HepG2 (cell line): ENCODE data around the gene GFRAL. TPM values are rescaled to one million over a fixed set of nuclear protein-coding genes. Genes with fewer than 3 reads are reported as not detected.

ENCODE experiments used
- ATAC-seq: fragments of 200-7000 bp; cut with Tn5 transposase; 3 replicates; pipeline ENCODE4 v1.9.1; 2020; ENCODE audit warnings: mild to moderate bottlenecking, moderate library complexity
- BruUV-seq: library from RNA; stranded (reverse); fragments of 400-500 nt; replicated peaks from 2 replicates; lab custom pipeline; 2021; lab: Mats Ljungman, UMichigan
- CTCF ChIA-PET: fragments of 300-600 bp; formaldehyde crosslinking; extraction: SDS; loops from one replicate; lab custom pipeline; 2021; ENCODE audit warnings: low total read pairs, inconsistent platforms, low intra/inter-chr PET ratio; lab: Yijun Ruan, JAX
- POLR2A ChIA-PET: fragments of 350-600 bp; sonication (Branson Sonifier 250); formaldehyde crosslinking; loops from one replicate; lab custom pipeline; 2020; ENCODE audit warnings: antibody characterized with exemption, inconsistent platforms; lab: Yijun Ruan, JAX
- DNase-seq: peaks from one replicate; pipeline ENCODE4 v3.0.0-alpha.2; 2015; ENCODE audit warnings: low spot score
- FAIRE-seq: peaks from 3 replicates; lab custom pipeline; 2011; peaks lifted over from hg19 to GRCh38; lab: Jason Lieb, UNC
- H2AFZ ChIP-seq: one replicate; pipeline ENCODE4 v1.6.1; 2011; ENCODE audit warnings: low read length, inconsistent platforms
- H3K27ac ChIP-seq: fragments of 300-600 bp; 3 replicates; pipeline ENCODE4 v1.8.0; 2011; ENCODE audit warnings: mixed run types, mild to moderate bottlenecking, mixed read lengths, low read length, inconsistent platforms; ENCODE audit not compliant: insufficient read depth; ENCODE audit errors: extremely low read length
- H3K27me3 ChIP-seq, 2 experiments: fragments of 200-600 bp in 1 of 2; 2 replicates in 1 of 2; 3 replicates in 1 of 2; pipeline versions ENCODE4 v1.6.0 to v1.8.0; 2011; ENCODE audit warnings: low read length in 2 of 2, mild to moderate bottlenecking in 2 of 2, moderate library complexity in 2 of 2, inconsistent platforms in 1 of 2; ENCODE audit not compliant: insufficient read depth in 2 of 2, control insufficient read depth in 1 of 2
- H3K36me3 ChIP-seq, 2 experiments: fragments of 200-600 bp in 1 of 2; replicated peaks in 1 of 2; 2 replicates in 1 of 2; 3 replicates in 1 of 2; pipeline versions ENCODE4 v1.5.1 to v1.8.0; 2011; ENCODE audit warnings: low read length in 2 of 2, inconsistent platforms in 1 of 2; ENCODE audit not compliant: insufficient read depth in 2 of 2, control insufficient read depth in 1 of 2
- H3K4me1 ChIP-seq: 2 replicates; pipeline ENCODE4 v1.5.1; 2012; ENCODE audit warnings: low read length, inconsistent platforms; ENCODE audit not compliant: insufficient read depth
- H3K4me2 ChIP-seq: 2 replicates; pipeline ENCODE4 v1.6.0; 2011; ENCODE audit warnings: low read depth, low read length, inconsistent platforms
- H3K4me3 ChIP-seq, 3 experiments: fragments of 200-600 bp in 1 of 3; sonication (generic), shearing (Covaris generic) in 1 of 3; replicated peaks in 1 of 3; 2 replicates each; pipeline ENCODE4 v1.5.1; 2011 to 2016; ENCODE audit warnings: low read length in 3 of 3, inconsistent platforms in 2 of 3, low read depth in 2 of 3, mild to moderate bottlenecking in 2 of 3, control low read depth in 1 of 3, mixed read lengths in 1 of 3; ENCODE audit not compliant: insufficient read depth in 1 of 3
- H3K79me2 ChIP-seq: one replicate; pipeline ENCODE4 v1.6.1; 2011; ENCODE audit warnings: low read length, inconsistent platforms; ENCODE audit not compliant: insufficient read depth
- H3K9ac ChIP-seq: 2 replicates; pipeline ENCODE4 v1.6.0; 2011; ENCODE audit warnings: mild to moderate bottlenecking, low read depth, low read length, inconsistent platforms; ENCODE audit not compliant: insufficient read depth
- H3K9me3 ChIP-seq: 2 replicates; pipeline ENCODE4 v1.5.1; 2012; ENCODE audit warnings: mild to moderate bottlenecking, low read length
- H4K20me1 ChIP-seq: 2 replicates; pipeline ENCODE4 v1.6.0; 2011; ENCODE audit warnings: inconsistent platforms, mild to moderate bottlenecking, low read length, moderate library complexity; ENCODE audit not compliant: insufficient read depth
- DNMT3B ChIP-seq: conservative IDR thresholded peaks from 2 replicates; pipeline ENCODE4 v1.6.1; 2016; ENCODE audit warnings: missing biosample characterization, control low read depth
- JDP2 ChIP-seq: sonication (generic); formaldehyde crosslinking; IDR thresholded peaks from 2 replicates; pipeline ENCODE4 v1.8.1; 2022; ENCODE audit warnings: missing genetic modification reagents, borderline replicate concordance
- NR2F6 ChIP-seq, 2 experiments: IDR thresholded peaks; 2 replicates each; pipeline ENCODE4 v1.6.1; 2016; ENCODE audit warnings: antibody characterized with exemption in 1 of 2, mild to moderate bottlenecking in 1 of 2
- SMARCE1 ChIP-seq: fragments of 450-650 bp; IDR thresholded peaks from 2 replicates; pipeline ENCODE4 v1.6.1; 2017; ENCODE audit warnings: borderline replicate concordance
- ZNF274 ChIP-seq: sonication (generic); formaldehyde crosslinking; IDR thresholded peaks from 2 replicates; pipeline ENCODE4 v1.5.1; 2020; ENCODE audit warnings: mild to moderate bottlenecking, missing genetic modification reagents
- ZNF570 ChIP-seq: sonication (generic); formaldehyde crosslinking; IDR thresholded peaks from 2 replicates; pipeline ENCODE4 v1.4.0; 2020; ENCODE audit warnings: mild to moderate bottlenecking, missing genetic modification reagents, borderline replicate concordance
- ZNF703 ChIP-seq: sonication (generic); formaldehyde crosslinking; IDR thresholded peaks from 2 replicates; pipeline ENCODE4 v1.5.1; 2020; ENCODE audit warnings: missing genetic modification reagents, mild to moderate bottlenecking, moderate library complexity, borderline replicate concordance
- ZNF878 ChIP-seq: sonication (generic); formaldehyde crosslinking; IDR thresholded peaks from 2 replicates; pipeline ENCODE4 v1.8.1; 2023; ENCODE audit warnings: mild to moderate bottlenecking, missing genetic modification reagents, moderate library complexity
- WGBS: methylation state at CpG from one replicate; pipeline ENCODE4 v1.1.6; 2017; ENCODE audit warnings: low lambda C conversion rate; 5-methylcytosine and 5-hydroxymethylcytosine counted together
- in situ Hi-C: cut with HindIII; loops from 2 replicates; pipeline ENCODE4 v1.10.0; 2017; ENCODE audit warnings: low pct_unique_long_range_greater_than_20kb; ENCODE audit not compliant: extremely low pct_ligation_motif_present
- intact Hi-C: fragments of 100-400 bp; cut with micrococcal nuclease; formaldehyde crosslinking; loops from one replicate; pipeline ENCODE4 v1.10.0; 2022; ENCODE audit not compliant: unreplicated experiment
- polyA plus RNA-seq, 8 experiments: library from polyadenylated mRNA; depleted of rRNA in 3 of 8; stranded (reverse) in 7 of 8; unstranded in 1 of 8; fragments of >200 nt; fragmentation: Illumina TruSeq in 4 of 8; extraction: Trizol in 4 of 8; gene quantifications; 2 replicates each; pipeline versions ENCODE4 v1.2.1 to v1.2.3, GENCODE V29; 2011 to 2016; ENCODE audit warnings: low read depth in 4 of 8, missing spikeins in 1 of 8, mixed read lengths in 1 of 8; ENCODE audit not compliant: insufficient read depth in 1 of 8
- total RNA-seq, 5 experiments: library from RNA; depleted of rRNA; stranded (reverse); fragments of >200 nt; fragmentation: Illumina TruSeq; extraction: Trizol; gene quantifications; 2 replicates each; pipeline ENCODE4 v1.2.3, GENCODE V29; 2016; ENCODE audit warnings: low read depth in 1 of 5
- TF ChIP-seq, protein P1 (sequence below): IDR thresholded peaks from 2 replicates; pipeline ENCODE4 v1.6.1; 2016; ENCODE audit warnings: mild to moderate bottlenecking
- TF ChIP-seq, protein P2 (sequence below): sonication (generic); formaldehyde crosslinking; IDR thresholded peaks from 2 replicates; pipeline ENCODE4 v1.5.1; 2020; ENCODE audit warnings: missing genetic modification reagents, mild to moderate bottlenecking, borderline replicate concordance

Gene GFRAL
- total and polyA plus RNA-seq, 2 of the 13 experiments (the other 11 are each of a cell fraction or from before 2014, with no cell fraction given), result not detected

DNA sequence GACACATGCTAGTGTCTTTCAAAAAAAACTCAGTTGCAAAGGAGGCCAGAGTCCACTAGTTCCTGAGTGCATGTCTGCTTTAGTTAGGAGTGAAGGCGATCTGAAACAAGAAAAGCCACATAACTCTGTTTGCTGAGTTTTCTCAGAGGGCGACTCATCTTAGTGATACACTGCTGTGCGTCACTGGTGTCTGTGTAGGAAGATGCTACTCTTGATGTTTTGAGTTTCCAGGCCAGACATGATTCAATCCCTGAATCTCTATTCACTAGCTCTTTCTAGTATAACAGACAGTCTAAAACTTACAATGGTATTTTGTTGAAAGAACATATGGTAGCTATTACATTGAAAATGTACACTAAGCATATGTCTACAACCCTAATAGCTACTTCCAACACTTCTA is 60.9 kb downstream of the GFRAL start:
- no peak overlapping the region for H3K9ac ChIP-seq
- in situ Hi-C loops (no loop called here), intact Hi-C loops (no loop called here)
- WGBS, result 23% methylated on average over 3 of the region's 3 CpGs
- no peak for DNase-seq
- H3K27me3 ChIP-seq, result no peaks in the 10 kb centered on the region; a peak in 1 of 5 replicates
- H4K20me1 ChIP-seq, result no peaks in the 10 kb centered on the region
- H3K4me1 ChIP-seq, result no peaks in the 10 kb centered on the region
- TF ChIP-seq ZNF878 (CRISPR knock-in tag), result no peak
- TF ChIP-seq, protein P1, sequence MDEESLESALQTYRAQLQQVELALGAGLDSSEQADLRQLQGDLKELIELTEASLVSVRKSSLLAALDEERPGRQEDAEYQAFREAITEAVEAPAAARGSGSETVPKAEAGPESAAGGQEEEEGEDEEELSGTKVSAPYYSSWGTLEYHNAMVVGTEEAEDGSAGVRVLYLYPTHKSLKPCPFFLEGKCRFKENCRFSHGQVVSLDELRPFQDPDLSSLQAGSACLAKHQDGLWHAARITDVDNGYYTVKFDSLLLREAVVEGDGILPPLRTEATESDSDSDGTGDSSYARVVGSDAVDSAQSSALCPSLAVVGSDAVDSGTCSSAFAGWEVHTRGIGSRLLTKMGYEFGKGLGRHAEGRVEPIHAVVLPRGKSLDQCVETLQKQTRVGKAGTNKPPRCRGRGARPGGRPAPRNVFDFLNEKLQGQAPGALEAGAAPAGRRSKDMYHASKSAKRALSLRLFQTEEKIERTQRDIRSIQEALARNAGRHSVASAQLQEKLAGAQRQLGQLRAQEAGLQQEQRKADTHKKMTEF (CRISPR knock-in tag), result no peak
- TF ChIP-seq ZNF703 (CRISPR knock-in tag), result no peak
- TF ChIP-seq, protein P2, sequence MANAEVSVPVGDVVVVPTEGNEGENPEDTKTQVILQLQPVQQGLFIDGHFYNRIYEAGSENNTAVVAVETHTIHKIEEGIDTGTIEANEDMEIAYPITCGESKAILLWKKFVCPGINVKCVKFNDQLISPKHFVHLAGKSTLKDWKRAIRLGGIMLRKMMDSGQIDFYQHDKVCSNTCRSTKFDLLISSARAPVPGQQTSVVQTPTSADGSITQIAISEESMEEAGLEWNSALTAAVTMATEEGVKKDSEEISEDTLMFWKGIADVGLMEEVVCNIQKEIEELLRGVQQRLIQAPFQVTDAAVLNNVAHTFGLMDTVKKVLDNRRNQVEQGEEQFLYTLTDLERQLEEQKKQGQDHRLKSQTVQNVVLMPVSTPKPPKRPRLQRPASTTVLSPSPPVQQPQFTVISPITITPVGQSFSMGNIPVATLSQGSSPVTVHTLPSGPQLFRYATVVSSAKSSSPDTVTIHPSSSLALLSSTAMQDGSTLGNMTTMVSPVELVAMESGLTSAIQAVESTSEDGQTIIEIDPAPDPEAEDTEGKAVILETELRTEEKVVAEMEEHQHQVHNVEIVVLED (CRISPR knock-in tag), result no peak
- TF ChIP-seq DNMT3B (CRISPR knock-in tag), result no peak
- TF ChIP-seq NR2F6 (IDR thresholded peaks at IDR 0.05), result no peak
- no peak for TF ChIP-seq NR2F6 (CRISPR knock-in tag; IDR thresholded peaks at IDR 0.05)
- no peak for TF ChIP-seq ZNF570
- TF ChIP-seq SMARCE1, result no peak
- TF ChIP-seq JDP2 (CRISPR knock-in tag), result no peak
- TF ChIP-seq ZNF274 (CRISPR knock-in tag), result no peak
- no peak for ATAC-seq
- BruUV-seq, result no TSS peak
- H3K9me3 ChIP-seq, result no peaks in the 10 kb centered on the region
- H3K4me2 ChIP-seq, result no peak overlapping the region
- CTCF ChIA-PET, result no interaction called here
- H2AFZ ChIP-seq, result no peak overlapping the region
- H3K79me2 ChIP-seq, result no peaks in the 10 kb centered on the region
- H3K27ac ChIP-seq, result no peak overlapping the region
- no peak for FAIRE-seq
- H3K36me3 ChIP-seq, result no peaks in the 10 kb centered on the region
- H3K4me3 ChIP-seq, result no peak overlapping the region
- POLR2A ChIA-PET, result no interaction called here
